Measurements from ENCODE around the gene CBX2.

DNA sequence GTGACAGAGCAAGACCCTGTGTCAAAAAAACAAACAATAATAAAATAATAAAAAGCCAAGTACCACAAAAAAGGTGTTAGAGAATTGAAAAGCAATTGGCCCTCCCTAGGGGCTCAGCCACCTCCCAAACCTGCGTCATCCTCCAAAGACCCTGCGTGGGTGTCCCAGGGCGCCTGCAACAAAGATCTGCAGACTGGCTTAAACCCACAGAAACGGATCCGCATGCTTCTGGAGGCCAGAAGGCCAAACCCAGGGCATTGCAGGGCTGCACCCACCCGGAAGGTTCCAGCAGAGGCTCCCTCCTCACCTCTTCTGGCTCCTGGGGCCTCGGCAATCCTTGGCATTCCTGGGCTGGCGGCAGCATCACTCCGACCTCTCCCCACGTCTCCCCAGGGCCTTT lies 45.7 kb upstream of the CBX2 start:
- TF ChIP-seq POLR2A (IDR thresholded peaks at IDR 0.05) (no peak), CTCF (IDR thresholded peaks at IDR 0.05) (no peak)
